Measurements from ENCODE around the gene PTPRN2. TPM values are rescaled to one million over a fixed set of nuclear protein-coding genes. Genes with fewer than 3 reads are reported as not detected.

Gene PTPRN2
- total RNA-seq, 5 donors from 2014 or later (not counting 1 experiment from before 2014, with no cell fraction given), result 0.60 to 1.7 (median 0.82) TPM

- Mint-ChIP-seq H3K4me3 (peak overlapping the region in 1 of 3 donors; percentile 75), H3K36me3 (no peaks in the 10 kb centered on the region), H3K27ac (no peak overlapping the region), H3K27me3 (peaks cover 43 to 49% of the 10 kb centered on the region in 2 donors), H3K4me1 (peaks cover 8 to 26% (median 20%) of the 10 kb centered on the region in 3 donors), H3K9me3 (peaks cover 0 to 4% (median 2%) of the 10 kb centered on the region in 3 donors)
- Histone ChIP-seq H3K27me3 (replicated peaks in 1 of 2; ENCODE audit: control insufficient read depth in 2 of 2, extremely low read depth in 1 of 2, insufficient read depth in 2 of 2, low read length in 1 of 2) (peaks cover 8 to 57% of the 10 kb centered on the region in 2 experiments), H3K9me3 (no peaks in the 10 kb centered on the region), H3K4me1 (ENCODE audit: control insufficient read depth in 1 of 2, extremely low read depth in 1 of 2, insufficient read depth in 2 of 2, low read length in 2 of 2) (peaks cover 2 to 20% of the 10 kb centered on the region in 2 experiments), H3K4me3 (ENCODE audit: control insufficient read depth in 1 of 2, extremely low read depth in 1 of 2, low read length in 1 of 2) (peak overlapping the region in 1 of 2 donors; percentile 40), H3K36me3 (ENCODE audit: control insufficient read depth in 2 of 2, extremely low read depth in 1 of 2, insufficient read depth in 1 of 2, low read length in 1 of 2) (no peaks in the 10 kb centered on the region), H3K27ac (ENCODE audit: low read length) (no peak overlapping the region)
- ATAC-seq (replicated peaks in 1 of 4) (no peak), DNase-seq (no peak)
- POLR2A ChIA-PET, result no interaction called here
- WGBS (ENCODE audit: insufficient coverage), result 15% methylated on average over 44 of the region's 63 CpGs
- CTCF ChIA-PET, result no interaction called here
Measured at GRCh38 chr7:158586499-158587161, 993 bp downstream of the PTPRN2 start.

GRCh38 chr7:158585721-158586498 is 1.7 kb downstream of the PTPRN2 start:
- ChIA-PET CTCF (no interaction called here), POLR2A (no interaction called here)
- H3K27me3 Mint-ChIP-seq, result peaks cover 43 to 53% of the 10 kb centered on the region in 2 donors

GRCh38 chr7:158584407-158584806 is 3.2 kb downstream of the PTPRN2 start:
- H3K27me3 Mint-ChIP-seq, result peaks cover 44 to 51% of the 10 kb centered on the region in 2 donors
- H3K4me1 ChIP-seq (ENCODE audit: control insufficient read depth in 1 of 2, extremely low read depth in 1 of 2, insufficient read depth in 2 of 2, low read length in 2 of 2), result peaks cover 2 to 20% of the 10 kb centered on the region in 2 experiments
- H3K4me3 Mint-ChIP-seq, result no peak overlapping the region
- H3K36me3 ChIP-seq (ENCODE audit: control insufficient read depth in 2 of 2, extremely low read depth in 1 of 2, insufficient read depth in 1 of 2, low read length in 1 of 2), result no peaks in the 10 kb centered on the region
- peaks cover 8 to 14% (median 10%) of the 10 kb centered on the region in 3 donors for H3K9me3 Mint-ChIP-seq
- no peak overlapping the region for H3K27ac ChIP-seq (ENCODE audit: low read length)
- no peak for DNase-seq
- POLR2A ChIA-PET, result no interaction called here
- peaks cover 8 to 26% (median 20%) of the 10 kb centered on the region in 3 donors for H3K4me1 Mint-ChIP-seq
- ATAC-seq (replicated peaks in 1 of 4), result no peak
- 70% methylated on average over 4 of the region's 8 CpGs for WGBS (ENCODE audit: insufficient coverage)
- no peaks in the 10 kb centered on the region for H3K9me3 ChIP-seq
- peaks cover 8 to 61% of the 10 kb centered on the region in 2 experiments for H3K27me3 ChIP-seq (replicated peaks in 1 of 2; ENCODE audit: control insufficient read depth in 2 of 2, extremely low read depth in 1 of 2, insufficient read depth in 2 of 2, low read length in 1 of 2)
- H3K36me3 Mint-ChIP-seq, result no peaks in the 10 kb centered on the region
- CTCF ChIA-PET, result no interaction called here
- no peak overlapping the region for H3K4me3 ChIP-seq (ENCODE audit: control insufficient read depth in 1 of 2, extremely low read depth in 1 of 2, low read length in 1 of 2)
- no peak overlapping the region for H3K27ac Mint-ChIP-seq

More at GRCh38 chr7:158585721-158586498, 1.7 kb downstream of the PTPRN2 start:
- Histone ChIP-seq H3K4me1 (ENCODE audit: control insufficient read depth in 1 of 2, extremely low read depth in 1 of 2, insufficient read depth in 2 of 2, low read length in 2 of 2) (peaks cover 2 to 20% of the 10 kb centered on the region in 2 experiments), H3K9me3 (no peaks in the 10 kb centered on the region), H3K36me3 (ENCODE audit: control insufficient read depth in 2 of 2, extremely low read depth in 1 of 2, insufficient read depth in 1 of 2, low read length in 1 of 2) (no peaks in the 10 kb centered on the region), H3K27me3 (replicated peaks in 1 of 2; ENCODE audit: control insufficient read depth in 2 of 2, extremely low read depth in 1 of 2, insufficient read depth in 2 of 2, low read length in 1 of 2) (peaks cover 8 to 61% of the 10 kb centered on the region in 2 experiments), H3K27ac (ENCODE audit: low read length) (no peak overlapping the region), H3K4me3 (ENCODE audit: control insufficient read depth in 1 of 2, extremely low read depth in 1 of 2, low read length in 1 of 2) (peak overlapping the region in 1 of 2 donors; percentile 40)
- no peak for ATAC-seq (replicated peaks in 1 of 4)
- Mint-ChIP-seq H3K9me3 (peaks cover 2 to 4% (median 2%) of the 10 kb centered on the region in 3 donors), H3K36me3 (no peaks in the 10 kb centered on the region), H3K4me3 (peak overlapping the region; percentile 43 to 75 (median 51)), H3K4me1 (peaks cover 8 to 26% (median 20%) of the 10 kb centered on the region in 3 donors), H3K27ac (peak overlapping the region in 1 of 2 donors; percentile 23)
- no peak for DNase-seq
- 43% methylated on average over 12 of the region's 17 CpGs for WGBS (ENCODE audit: insufficient coverage)

GRCh38 chr7:158583810-158584209 is 3.8 kb downstream of the PTPRN2 start:
- no peak overlapping the region for H3K27ac Mint-ChIP-seq
- ChIA-PET CTCF (interaction anchor here (0.6 kb wide), 2 partner anchors 11 to 98 kb away, joined by 3 to 6 read pairs; no protein-coding TSS in a partner anchor), POLR2A (no interaction called here)
- H3K27ac ChIP-seq (ENCODE audit: low read length), result no peak overlapping the region
- no peaks in the 10 kb centered on the region for H3K9me3 ChIP-seq
- H3K4me3 Mint-ChIP-seq, result no peak overlapping the region
- H3K4me1 ChIP-seq (ENCODE audit: control insufficient read depth in 1 of 2, extremely low read depth in 1 of 2, insufficient read depth in 2 of 2, low read length in 2 of 2), result peaks cover 2 to 20% of the 10 kb centered on the region in 2 experiments
- H3K4me1 Mint-ChIP-seq, result peaks cover 8 to 23% (median 16%) of the 10 kb centered on the region in 3 donors
- no peaks in the 10 kb centered on the region for H3K36me3 Mint-ChIP-seq
- no CpG with 5 or more reads among the region's 6 CpGs for WGBS (ENCODE audit: insufficient coverage)
- peaks cover 8 to 55% of the 10 kb centered on the region in 2 experiments for H3K27me3 ChIP-seq (replicated peaks in 1 of 2; ENCODE audit: control insufficient read depth in 2 of 2, extremely low read depth in 1 of 2, insufficient read depth in 2 of 2, low read length in 1 of 2)
- DNase-seq, result no peak
- no peaks in the 10 kb centered on the region for H3K36me3 ChIP-seq (ENCODE audit: control insufficient read depth in 2 of 2, extremely low read depth in 1 of 2, insufficient read depth in 1 of 2, low read length in 1 of 2)
- H3K9me3 Mint-ChIP-seq, result peaks cover 11 to 18% (median 13%) of the 10 kb centered on the region in 3 donors
- peaks cover 41 to 45% of the 10 kb centered on the region in 2 donors for H3K27me3 Mint-ChIP-seq
- no peak for ATAC-seq (replicated peaks in 1 of 4)
- no peak overlapping the region for H3K4me3 ChIP-seq (ENCODE audit: control insufficient read depth in 1 of 2, extremely low read depth in 1 of 2, low read length in 1 of 2)

GRCh38 chr7:158583143-158583542 is 4.5 kb downstream of the PTPRN2 start:
- POLR2A ChIA-PET, result no interaction called here
- H3K27ac Mint-ChIP-seq, result no peak overlapping the region
- Histone ChIP-seq H3K4me1 (ENCODE audit: control insufficient read depth in 1 of 2, extremely low read depth in 1 of 2, insufficient read depth in 2 of 2, low read length in 2 of 2) (peaks cover 2 to 19% of the 10 kb centered on the region in 2 experiments), H3K9me3 (no peaks in the 10 kb centered on the region), H3K27ac (ENCODE audit: low read length) (no peak overlapping the region), H3K4me3 (ENCODE audit: control insufficient read depth in 1 of 2, extremely low read depth in 1 of 2, low read length in 1 of 2) (no peak overlapping the region), H3K27me3 (replicated peaks in 1 of 2; ENCODE audit: control insufficient read depth in 2 of 2, extremely low read depth in 1 of 2, insufficient read depth in 2 of 2, low read length in 1 of 2) (peaks cover 8 to 49% of the 10 kb centered on the region in 2 experiments), H3K36me3 (ENCODE audit: control insufficient read depth in 2 of 2, extremely low read depth in 1 of 2, insufficient read depth in 1 of 2, low read length in 1 of 2) (no peaks in the 10 kb centered on the region)
- H3K4me3 Mint-ChIP-seq, result no peak overlapping the region
- no peaks in the 10 kb centered on the region for H3K36me3 Mint-ChIP-seq
- peaks cover 11 to 18% (median 13%) of the 10 kb centered on the region in 3 donors for H3K9me3 Mint-ChIP-seq
- CTCF ChIA-PET, result interaction anchor here (0.6 kb wide), 2 partner anchors 10 to 97 kb away, joined by 3 to 6 read pairs; no protein-coding TSS in a partner anchor
- peaks cover 38 to 42% of the 10 kb centered on the region in 2 donors for H3K27me3 Mint-ChIP-seq
- WGBS (ENCODE audit: insufficient coverage), result 76% methylated on average over 5 of the region's 5 CpGs
- H3K4me1 Mint-ChIP-seq, result peaks cover 8 to 21% (median 14%) of the 10 kb centered on the region in 3 donors
- DNase-seq (no peak), ATAC-seq (replicated peaks in 1 of 4) (no peak)

GRCh38 chr7:158582089-158582456 is 5.5 kb downstream of the PTPRN2 start:
- Mint-ChIP-seq H3K9me3 (peaks cover 11 to 18% (median 13%) of the 10 kb centered on the region in 3 donors), H3K4me1 (peaks cover 8 to 21% (median 14%) of the 10 kb centered on the region in 3 donors), H3K36me3 (no peaks in the 10 kb centered on the region), H3K4me3 (no peak overlapping the region), H3K27me3 (peaks cover 38 to 42% of the 10 kb centered on the region in 2 donors), H3K27ac (no peak overlapping the region)
- CTCF ChIA-PET, result no interaction called here
- H3K27ac ChIP-seq (ENCODE audit: low read length), result no peak overlapping the region
- H3K9me3 ChIP-seq, result no peaks in the 10 kb centered on the region
- H3K36me3 ChIP-seq (ENCODE audit: control insufficient read depth in 2 of 2, extremely low read depth in 1 of 2, insufficient read depth in 1 of 2, low read length in 1 of 2), result no peaks in the 10 kb centered on the region
- peaks cover 8 to 48% of the 10 kb centered on the region in 2 experiments for H3K27me3 ChIP-seq (replicated peaks in 1 of 2; ENCODE audit: control insufficient read depth in 2 of 2, extremely low read depth in 1 of 2, insufficient read depth in 2 of 2, low read length in 1 of 2)
- H3K4me3 ChIP-seq (ENCODE audit: control insufficient read depth in 1 of 2, extremely low read depth in 1 of 2, low read length in 1 of 2), result no peak overlapping the region
- POLR2A ChIA-PET, result interaction anchor here in 1 of 2 donors (0.7 kb wide), 1 partner anchor 302 kb away, joined by 8 read pairs; no protein-coding TSS in a partner anchor
- DNase-seq, result no peak
- ATAC-seq (replicated peaks in 1 of 4), result no peak
- whole genome bisulfite sequencing (ENCODE audit: insufficient coverage), result 90% methylated on average over 6 of the region's 6 CpGs
- peaks cover 2 to 17% of the 10 kb centered on the region in 2 experiments for H3K4me1 ChIP-seq (ENCODE audit: control insufficient read depth in 1 of 2, extremely low read depth in 1 of 2, insufficient read depth in 2 of 2, low read length in 2 of 2)
